Neural progenitor cell (in vitro differentiated cells): Measurements from ENCODE around the gene GAB1. TPM values are rescaled to one million over a fixed set of nuclear protein-coding genes. Genes with fewer than 3 reads are reported as not detected.
"Not testable (repeated sequence)": the region's sequence is repeated elsewhere in the genome, so short reads cannot be mapped to it uniquely, and the experiment has no call there.

ENCODE experiments used
- DNase-seq: peaks from one replicate; pipeline ENCODE4 v3.0.0-alpha.2; 2016; ENCODE audit warnings: low spot score
- H2AFZ ChIP-seq: fragments of 200-600 bp; sonication (generic); replicated peaks from 2 replicates; pipeline ENCODE4 v1.6.1; 2016; ENCODE audit warnings: antibody characterized with exemption
- H3F3A ChIP-seq: fragments of 200-600 bp; sonication (generic); 2 replicates; pipeline ENCODE4 v1.6.1; 2016; ENCODE audit warnings: antibody characterized with exemption, low read depth
- H3K27ac ChIP-seq: fragments of 200-600 bp; sonication (generic); 2 replicates; pipeline ENCODE4 v1.5.1; 2016; ENCODE audit warnings: mild to moderate bottlenecking
- H3K27me3 ChIP-seq: fragments of 200-600 bp; sonication (generic); 2 replicates; pipeline ENCODE4 v1.6.1; 2016; ENCODE audit warnings: mild to moderate bottlenecking, moderate library complexity
- H3K36me3 ChIP-seq: fragments of 200-600 bp; sonication (generic); 2 replicates; pipeline ENCODE4 v1.5.1; 2016
- H3K4me1 ChIP-seq: fragments of 200-600 bp; sonication (generic); 2 replicates; pipeline ENCODE4 v1.6.1; 2016; ENCODE audit warnings: mixed run types
- H3K4me2 ChIP-seq: fragments of 200-600 bp; sonication (generic); 2 replicates; pipeline ENCODE4 v1.6.1; 2016
- H3K4me3 ChIP-seq: fragments of 200-600 bp; sonication (generic); 2 replicates; pipeline ENCODE4 v1.5.1; 2016
- H3K79me2 ChIP-seq: fragments of 200-600 bp; sonication (generic); 2 replicates; pipeline ENCODE4 v1.6.1; 2016; ENCODE audit warnings: low read depth
- H3K9ac ChIP-seq: fragments of 200-600 bp; sonication (generic); 2 replicates; pipeline ENCODE4 v1.6.1; 2016
- H3K9me3 ChIP-seq: fragments of 200-600 bp; sonication (generic); 2 replicates; pipeline ENCODE4 v1.5.1; 2016; ENCODE audit warnings: low read depth
- H4K20me1 ChIP-seq: fragments of 200-600 bp; sonication (generic); 2 replicates; pipeline ENCODE4 v1.6.1; 2016; ENCODE audit warnings: low read depth
- H3K27ac Mint-ChIP-seq: 3 replicates; pipeline ENCODE4 v1.8.0; 2021; ENCODE audit warnings: mixed read lengths
- H3K27me3 Mint-ChIP-seq: 2 replicates; pipeline ENCODE4 v1.8.0; 2022; ENCODE audit warnings: low read depth, mild to moderate bottlenecking, inconsistent platforms, moderate library complexity, mixed read lengths; ENCODE audit not compliant: insufficient read depth
- H3K36me3 Mint-ChIP-seq: 3 replicates; pipeline ENCODE4 v1.8.0; 2021; ENCODE audit warnings: mixed read lengths
- H3K4me1 Mint-ChIP-seq: 3 replicates; pipeline ENCODE4 v1.8.0; 2021; ENCODE audit warnings: mixed read lengths
- H3K4me3 Mint-ChIP-seq: 3 replicates; pipeline ENCODE4 v1.8.0; 2021; ENCODE audit warnings: mild to moderate bottlenecking, moderate library complexity, mixed read lengths
- H3K9me3 Mint-ChIP-seq: 3 replicates; pipeline ENCODE4 v1.8.0; 2020; ENCODE audit warnings: mixed read lengths
- CTCF ChIP-seq: fragments of 200-600 bp; sonication (generic); IDR thresholded peaks from 2 replicates; pipeline ENCODE4 v1.5.1; 2017; ENCODE audit warnings: antibody characterized with exemption, mild to moderate bottlenecking
- EZH2 ChIP-seq: fragments of 200-600 bp; sonication (generic); IDR thresholded peaks from 2 replicates; pipeline ENCODE4 v1.6.1; 2017; ENCODE audit warnings: antibody characterized with exemption, mild to moderate bottlenecking, moderate library complexity
- EZH2phosphoT487 ChIP-seq: fragments of 200-600 bp; sonication (generic); IDR thresholded peaks from 2 replicates; pipeline ENCODE4 v1.6.1; 2017; ENCODE audit warnings: antibody characterized with exemption
- total RNA-seq: library from RNA; depleted of rRNA; stranded (reverse); fragments of >200 nt; gene quantifications from 2 replicates; pipeline ENCODE4 v1.2.3, GENCODE V29; 2015; ENCODE audit warnings: low replicate concordance

GAB1 gene
- total RNA-seq, 1 donor from 2014 or later: 31.3 TPM

- no peak for DNase-seq
- H3K4me2 ChIP-seq: no peak overlapping the region
- H3K9ac ChIP-seq: no peak overlapping the region
- TF ChIP-seq EZH2phosphoT487 (no peak), EZH2 (no peak), CTCF (no peak)
- peaks cover 21% of the 10 kb centered on the region for H4K20me1 ChIP-seq
- peaks cover 51% of the 10 kb centered on the region for H3K79me2 ChIP-seq
- no peak overlapping the region for H3K27ac ChIP-seq
- no peaks in the 10 kb centered on the region for H3K27me3 ChIP-seq
- H3K27ac Mint-ChIP-seq: no peak overlapping the region
- no peaks in the 10 kb centered on the region for H3K9me3 ChIP-seq
- no peak overlapping the region for H2AFZ ChIP-seq
- peaks cover 2% of the 10 kb centered on the region for H3K36me3 Mint-ChIP-seq
- no peaks in the 10 kb centered on the region for H3K36me3 ChIP-seq
- H3K4me3 ChIP-seq: no peak overlapping the region
- peaks cover 8% of the 10 kb centered on the region for H3K4me1 ChIP-seq
- no peaks in the 10 kb centered on the region for H3K27me3 Mint-ChIP-seq
- no peak overlapping the region for H3K4me3 Mint-ChIP-seq
- H3F3A ChIP-seq: no peaks in the 10 kb centered on the region
- H3K9me3 Mint-ChIP-seq: no peaks in the 10 kb centered on the region
- peaks cover 12% of the 10 kb centered on the region for H3K4me1 Mint-ChIP-seq
These were observed 9.5 kb downstream of the GAB1 start for GRCh38 chr4:143346206-143346605.

- H3K9ac ChIP-seq: no peak overlapping the region
- peaks cover 8% of the 10 kb centered on the region for H3K4me1 ChIP-seq
- Mint-ChIP-seq H3K4me1 (peaks cover 21% of the 10 kb centered on the region), H3K9me3 (peaks cover 4% of the 10 kb centered on the region), H3K27ac (no peak overlapping the region), H3K4me3 (no peak overlapping the region), H3K36me3 (peaks cover 2% of the 10 kb centered on the region), H3K27me3 (no peaks in the 10 kb centered on the region)
- no peaks in the 10 kb centered on the region for H3K9me3 ChIP-seq
- no peaks in the 10 kb centered on the region for H3K36me3 ChIP-seq
- TF ChIP-seq EZH2: no peak
- TF ChIP-seq EZH2phosphoT487: no peak
- no peak overlapping the region for H2AFZ ChIP-seq
- H4K20me1 ChIP-seq: peaks cover 16% of the 10 kb centered on the region
- H3K27me3 ChIP-seq: no peaks in the 10 kb centered on the region
- no peaks in the 10 kb centered on the region for H3F3A ChIP-seq
- no peak overlapping the region for H3K27ac ChIP-seq
- H3K79me2 ChIP-seq: peaks cover 44% of the 10 kb centered on the region
- no peak for DNase-seq
- no peak overlapping the region for H3K4me2 ChIP-seq
- H3K4me3 ChIP-seq: no peak overlapping the region
These were observed 10.9 kb downstream of the GAB1 start for GRCh38 chr4:143347484-143348111.

GRCh38 chr4:143348233-143349077 lies 11.8 kb downstream of the GAB1 start:
- no peak overlapping the region for H3K27ac Mint-ChIP-seq
- H3K27me3 Mint-ChIP-seq: no peaks in the 10 kb centered on the region
- H3K9me3 Mint-ChIP-seq: peaks cover 4% of the 10 kb centered on the region
- no peaks in the 10 kb centered on the region for H3K27me3 ChIP-seq
- H3K4me1 Mint-ChIP-seq: peaks cover 25% of the 10 kb centered on the region
- no peaks in the 10 kb centered on the region for H3K9me3 ChIP-seq
- no peak overlapping the region for H3K9ac ChIP-seq
- no peak for DNase-seq
- H4K20me1 ChIP-seq: peaks cover 12% of the 10 kb centered on the region
- no peak overlapping the region for H3K4me3 Mint-ChIP-seq
- peaks cover 8% of the 10 kb centered on the region for H3K4me1 ChIP-seq
- H3K4me3 ChIP-seq: no peak overlapping the region
- H3K36me3 ChIP-seq: no peaks in the 10 kb centered on the region
- no peak overlapping the region for H3K4me2 ChIP-seq
- no peak overlapping the region for H3K27ac ChIP-seq
- no peaks in the 10 kb centered on the region for H3F3A ChIP-seq
- peaks cover 2% of the 10 kb centered on the region for H3K36me3 Mint-ChIP-seq
- peaks cover 42% of the 10 kb centered on the region for H3K79me2 ChIP-seq
- TF ChIP-seq CTCF (no peak), EZH2 (no peak), EZH2phosphoT487 (no peak)
- H2AFZ ChIP-seq: no peak overlapping the region

- H3K4me1 Mint-ChIP-seq: peaks cover 18% of the 10 kb centered on the region
- H3F3A ChIP-seq, DNase-seq, H3K27me3 ChIP-seq, H3K27ac Mint-ChIP-seq, H3K4me2 ChIP-seq, H2AFZ ChIP-seq, H3K4me3 ChIP-seq, H4K20me1 ChIP-seq, H3K4me3 Mint-ChIP-seq, H3K36me3 ChIP-seq, H3K4me1 ChIP-seq, H3K27ac ChIP-seq, H3K36me3 Mint-ChIP-seq, H3K9ac ChIP-seq, H3K27me3 Mint-ChIP-seq, H3K9me3 ChIP-seq, H3K9me3 Mint-ChIP-seq: not testable (repeated sequence)
- peaks cover 36% of the 10 kb centered on the region for H3K79me2 ChIP-seq
These were observed 13.3 kb downstream of the GAB1 start for GRCh38 chr4:143349858-143350527.
